Testis (tissue), 3 donors: ENCODE results near the gene PHF3. TPM values are rescaled to one million over a fixed set of nuclear protein-coding genes. Genes with fewer than 3 reads are reported as not detected.
A peak's percentile ranks its signal among the peaks of the same experiment; 100 is the strongest.

ENCODE experiments used
- DNase-seq: peaks from one replicate; pipeline ENCODE4 v3.0.0-alpha.2; 2019
- H3K27ac ChIP-seq, 2 donors: fragments of 200-600 bp; sonication (generic); one replicate each; pipeline ENCODE4 v1.5.1; 2019
- H3K27me3 ChIP-seq: fragments of 200-600 bp; sonication (generic); one replicate; pipeline ENCODE4 v1.5.1; 2019
- H3K36me3 ChIP-seq: fragments of 200-600 bp; sonication (generic); one replicate; pipeline ENCODE4 v1.5.1; 2017; ENCODE audit warnings: low read depth; ENCODE audit errors: missing control alignments
- H3K4me1 ChIP-seq: fragments of 200-600 bp; sonication (generic); one replicate; pipeline ENCODE4 v1.5.1; 2019
- H3K4me3 ChIP-seq, 2 donors: fragments of 200-600 bp; sonication (generic); one replicate each; pipeline ENCODE4 v1.5.1; 2017 to 2019
- H3K9me3 ChIP-seq: fragments of 200-600 bp; sonication (generic); one replicate; pipeline ENCODE4 v1.5.1; 2017
- POLR2A ChIP-seq: fragments of 450-650 bp; IDR thresholded peaks from one replicate; pipeline ENCODE4 v1.6.1; 2017; ENCODE audit warnings: antibody characterized with exemption, mild to moderate bottlenecking, moderate library complexity
- WGBS, 2 donors: methylation state at CpG; one replicate each; pipeline ENCODE4 v1.1.5; 2018; 5-methylcytosine and 5-hydroxymethylcytosine counted together
- intact Hi-C: fragments of 100-400 bp; cut with DNase I; formaldehyde crosslinking; loops from one replicate; pipeline ENCODE4 v1.15.1; 2023; ENCODE audit warnings: low total_unique reads
- polyA plus RNA-seq: library from polyadenylated mRNA; stranded (reverse); fragments of 350-450 nt; fragmentation: Illumina TruSeq; extraction: RNeasy Lipid Tissue Mini Kit (QIAGEN cat#74804); gene quantifications from one replicate; pipeline ENCODE4 v1.2.3, GENCODE V29; 2014; ENCODE audit warnings: low read depth, low replicate concordance; ENCODE audit not compliant: insufficient read depth
- small RNA-seq, 2 donors: library from RNA; depleted of rRNA; stranded (forward); fragments of <200 nt; gene quantifications; one replicate each; pipeline ENCODE3, GENCODE V24; 2016
- total RNA-seq, 2 donors: library from RNA; depleted of rRNA; stranded (reverse); fragments of >200 nt; gene quantifications; one replicate each; pipeline ENCODE4 v1.2.3, GENCODE V29; 2016
- TF ChIP-seq, protein P1 (sequence below), 3 experiments: fragments of 450-650 bp in 2 of 3; fragments of 200-600 bp in 1 of 3; sonication (generic) in 1 of 3; IDR thresholded peaks; one replicate each; pipeline ENCODE4 v1.5.1; 2016 to 2019; ENCODE audit warnings: antibody characterized with exemption in 3 of 3, mild to moderate bottlenecking in 2 of 3, moderate library complexity in 1 of 3

The PHF3 gene
- total and polyA plus RNA-seq, 3 donors from 2014 or later: 18.7 to 82.4 (median 76.1) TPM

DNA sequence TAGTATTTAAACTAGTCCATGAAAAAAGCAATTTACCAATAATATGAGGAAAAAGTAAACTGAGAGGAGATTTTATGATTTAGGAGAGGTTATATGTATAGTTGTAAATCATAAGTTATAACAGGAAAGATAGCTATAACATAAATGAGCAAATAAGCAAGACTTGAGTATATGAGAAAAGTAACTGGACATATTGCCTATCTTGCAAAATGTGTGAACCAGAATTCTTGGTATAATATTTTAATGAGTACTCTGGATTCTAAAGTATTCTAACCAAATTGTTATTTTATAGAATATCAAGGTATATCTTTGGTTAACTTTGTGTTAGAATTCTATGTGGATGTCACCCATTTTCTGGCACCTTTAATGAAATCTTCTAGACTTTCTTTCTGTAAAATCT, 124.6 kb downstream of the PHF3 start:
- intact Hi-C loops: loop anchor here (5.0 kb wide), 1 partner anchor 163 kb away; no protein-coding TSS in a partner anchor

DNA sequence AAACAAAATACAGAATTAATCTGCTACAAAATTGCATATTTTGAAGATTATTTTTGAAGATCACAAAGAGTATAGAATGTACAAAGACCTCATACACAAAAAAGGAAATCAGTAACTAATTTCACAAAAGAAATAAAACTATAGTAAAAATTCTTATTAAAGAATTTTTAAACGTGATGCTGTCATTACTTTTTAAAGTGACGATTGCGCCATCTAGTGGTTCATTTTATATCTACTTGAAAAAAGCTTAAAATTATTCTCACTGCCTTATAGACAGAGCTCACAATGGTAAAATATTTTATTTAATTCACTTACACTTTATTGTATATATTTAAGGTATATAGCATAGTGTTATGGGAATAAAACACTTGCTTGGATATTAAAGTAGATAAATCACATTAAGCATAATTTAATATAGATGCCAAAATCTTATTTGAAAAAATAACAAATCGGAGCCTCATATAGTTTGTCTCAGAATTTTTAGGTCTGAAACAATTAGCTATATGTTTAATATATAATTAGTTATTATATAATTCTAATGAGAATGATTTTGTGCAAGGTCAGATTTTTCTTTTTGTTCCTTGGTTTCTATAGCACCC, 128.8 kb downstream of the PHF3 start:
- H3K27me3 ChIP-seq: no peaks in the 10 kb centered on the region
- H3K9me3 ChIP-seq: no peaks in the 10 kb centered on the region
- 23 to 26% methylated on average over 4 of the region's 4 CpGs for WGBS, 2 donors
- no peak overlapping the region for H3K27ac ChIP-seq
- TF ChIP-seq POLR2A: no peak
- TF ChIP-seq, protein P1, sequence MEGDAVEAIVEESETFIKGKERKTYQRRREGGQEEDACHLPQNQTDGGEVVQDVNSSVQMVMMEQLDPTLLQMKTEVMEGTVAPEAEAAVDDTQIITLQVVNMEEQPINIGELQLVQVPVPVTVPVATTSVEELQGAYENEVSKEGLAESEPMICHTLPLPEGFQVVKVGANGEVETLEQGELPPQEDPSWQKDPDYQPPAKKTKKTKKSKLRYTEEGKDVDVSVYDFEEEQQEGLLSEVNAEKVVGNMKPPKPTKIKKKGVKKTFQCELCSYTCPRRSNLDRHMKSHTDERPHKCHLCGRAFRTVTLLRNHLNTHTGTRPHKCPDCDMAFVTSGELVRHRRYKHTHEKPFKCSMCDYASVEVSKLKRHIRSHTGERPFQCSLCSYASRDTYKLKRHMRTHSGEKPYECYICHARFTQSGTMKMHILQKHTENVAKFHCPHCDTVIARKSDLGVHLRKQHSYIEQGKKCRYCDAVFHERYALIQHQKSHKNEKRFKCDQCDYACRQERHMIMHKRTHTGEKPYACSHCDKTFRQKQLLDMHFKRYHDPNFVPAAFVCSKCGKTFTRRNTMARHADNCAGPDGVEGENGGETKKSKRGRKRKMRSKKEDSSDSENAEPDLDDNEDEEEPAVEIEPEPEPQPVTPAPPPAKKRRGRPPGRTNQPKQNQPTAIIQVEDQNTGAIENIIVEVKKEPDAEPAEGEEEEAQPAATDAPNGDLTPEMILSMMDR (IDR thresholded peaks at IDR 0.05): peak in 2 of 3 experiments; percentile 13 to 96
- no peaks in the 10 kb centered on the region for H3K36me3 ChIP-seq
- intact Hi-C loops: loop anchor here (5.0 kb wide), 1 partner anchor 167 kb away; no protein-coding TSS in a partner anchor
- no peaks in the 10 kb centered on the region for H3K4me1 ChIP-seq
- no peak overlapping the region for H3K4me3 ChIP-seq
- DNase-seq: no peak

More for the DNA sequence above, 124.6 kb downstream of the PHF3 start:
- Histone ChIP-seq H3K4me1 (no peaks in the 10 kb centered on the region), H3K9me3 (no peaks in the 10 kb centered on the region), H3K4me3 (no peak overlapping the region), H3K27ac (no peak overlapping the region), H3K36me3 (no peaks in the 10 kb centered on the region), H3K27me3 (no peaks in the 10 kb centered on the region)
- no peak for TF ChIP-seq POLR2A
- TF ChIP-seq, protein P1 (IDR thresholded peaks at IDR 0.05): no peak
- no peak for DNase-seq

Small RNAs within 50 kb of the gene (small RNA-seq; reads per million reads assigned to genes)
- 0 reads per million in 2 donors for gene AL513043.1

Other genes with a start within 250 kb of the PHF3 start
- gene PTP4A1, start 63.3 kb upstream of the PHF3 start, total RNA-seq: 10 to 100 TPM; 39.6 to 83.5 TPM
- 74.9 TPM for gene PTP4A1, start 63.3 kb upstream of the PHF3 start, polyA plus RNA-seq